ENCODE measurements around the gene APEX1. TPM values are rescaled to one million over a fixed set of nuclear protein-coding genes. Genes with fewer than 3 reads are reported as not detected.

The APEX1 gene
- 50.9 TPM for total RNA-seq

GRCh38 chr14:20454516-20455354, at the start of gene APEX1, which contains the start of gene OSGEP:
TSS of gene APEX1 (plus strand) at chr14:20455226. CDS start at chr14:20455646, 420 bp downstream.
TSS of gene OSGEP (minus strand) at chr14:20454812. CDS start at chr14:20454683, 129 bp downstream.
- ATAC-seq, result peak; percentile 93
- DNase-seq (ENCODE audit: low spot score), result peak; percentile 99

GRCh38 chr14:20409226-20409625, 45.8 kb upstream of the APEX1 start:
- DNase-seq (ENCODE audit: low spot score) (no peak), ATAC-seq (no peak)

GRCh38 chr14:20412411-20412810, 42.6 kb upstream of the APEX1 start:
- DNase-seq (ENCODE audit: low spot score) (no peak), ATAC-seq (peak; percentile 1)

GRCh38 chr14:20412876-20413743, 41.9 kb upstream of the APEX1 start, which contains the start of gene TEP1:
TSS of gene TEP1 (minus strand) at chr14:20413501. CDS start at chr14:20408439, 5,062 bp downstream.
- peak; percentile 89 for DNase-seq (ENCODE audit: low spot score)
- peak; percentile 97 for ATAC-seq

GRCh38 chr14:20413744-20414082, 41.3 kb upstream of the APEX1 start:
- no peak for DNase-seq (ENCODE audit: low spot score)
- ATAC-seq, result peak; percentile 30

GRCh38 chr14:20415782-20416206, 39.2 kb upstream of the APEX1 start:
- peak; percentile 48 for ATAC-seq
- no peak for DNase-seq (ENCODE audit: low spot score)

GRCh38 chr14:20416223-20416622, 38.8 kb upstream of the APEX1 start:
- DNase-seq (ENCODE audit: low spot score) (no peak), ATAC-seq (no peak)

GRCh38 chr14:20417250-20418186, 37.5 kb upstream of the APEX1 start:
- ATAC-seq, result no peak
- DNase-seq (ENCODE audit: low spot score), result no peak

GRCh38 chr14:20418501-20418909, 36.5 kb upstream of the APEX1 start:
- ATAC-seq, result no peak
- DNase-seq (ENCODE audit: low spot score), result no peak

- DNase-seq (ENCODE audit: low spot score) (no peak), ATAC-seq (no peak)
Observed at GRCh38 chr14:20419419-20419818, 35.6 kb upstream of the APEX1 start.

- no peak for DNase-seq (ENCODE audit: low spot score)
- no peak for ATAC-seq
Observed at GRCh38 chr14:20421267-20421666, 33.8 kb upstream of the APEX1 start.

GRCh38 chr14:20422886-20423285, 32.1 kb upstream of the APEX1 start:
- ATAC-seq (no peak), DNase-seq (ENCODE audit: low spot score) (no peak)

GRCh38 chr14:20424851-20425250, 30.2 kb upstream of the APEX1 start:
- ATAC-seq, result no peak
- DNase-seq (ENCODE audit: low spot score), result no peak

GRCh38 chr14:20427231-20428009, 27.6 kb upstream of the APEX1 start:
- DNase-seq (ENCODE audit: low spot score), result no peak
- ATAC-seq, result peak; percentile 19

- DNase-seq (ENCODE audit: low spot score), result no peak
- ATAC-seq, result no peak
Observed at GRCh38 chr14:20428010-20428365, 27.0 kb upstream of the APEX1 start.

- DNase-seq (ENCODE audit: low spot score), result no peak
- ATAC-seq, result no peak
Observed at GRCh38 chr14:20428802-20429201, 26.2 kb upstream of the APEX1 start.

GRCh38 chr14:20429801-20430669, 25.0 kb upstream of the APEX1 start:
- no peak for DNase-seq (ENCODE audit: low spot score)
- peak; percentile 36 for ATAC-seq

- no peak for DNase-seq (ENCODE audit: low spot score)
- ATAC-seq, result peak; percentile 63
Observed at GRCh38 chr14:20434701-20435581, 20.1 kb upstream of the APEX1 start.
